ENCODE data around the gene OAS3. TPM values are rescaled to one million over a fixed set of nuclear protein-coding genes. Genes with fewer than 3 reads are reported as not detected.
A peak's percentile ranks its signal among the peaks of the same experiment; 100 is the strongest.

Gene OAS3
- total RNA-seq, 1 experiment from 2014 or later: 29.5 TPM

DNA sequence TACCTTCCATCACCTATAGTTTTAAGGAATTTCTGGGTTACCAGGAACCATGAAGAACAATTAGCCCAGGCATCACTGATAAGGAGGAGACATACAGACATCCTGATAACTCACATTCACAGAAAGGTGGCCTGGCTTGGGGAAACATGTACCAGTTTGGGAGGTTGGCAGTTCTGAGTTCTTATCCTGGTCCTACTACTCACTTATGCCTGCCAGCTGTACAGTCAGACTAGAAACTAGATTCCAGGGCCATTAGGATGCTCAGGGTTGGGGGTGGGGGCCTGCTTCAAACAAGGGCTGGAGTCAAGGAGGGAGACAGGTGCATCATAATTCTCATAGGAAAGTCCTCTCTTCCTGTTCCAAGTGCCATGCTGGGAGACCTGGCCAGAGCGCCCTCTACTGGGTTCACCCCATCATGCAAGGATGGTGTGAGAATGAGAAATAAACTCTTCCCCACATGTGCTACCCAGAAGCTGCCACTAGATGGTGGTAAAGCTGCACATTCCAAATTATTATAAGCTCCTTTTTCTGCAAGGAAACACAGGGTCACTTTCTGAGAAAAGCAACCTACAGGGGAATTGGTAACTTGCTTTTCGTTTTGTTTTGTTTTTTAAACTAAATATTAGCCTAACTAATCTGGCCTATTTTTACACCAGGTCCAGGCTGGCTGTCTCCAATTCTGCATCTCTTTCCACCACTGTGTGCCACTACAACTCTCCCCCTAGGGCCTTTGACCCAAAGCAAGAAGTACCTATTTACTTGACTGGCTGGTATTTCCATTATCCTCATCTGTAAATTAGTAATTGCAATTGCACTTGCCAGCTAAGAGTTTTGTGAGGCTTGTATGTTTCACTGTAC lies 54.5 kb downstream of the OAS3 start (continued):
- TF ChIP-seq, protein P1, sequence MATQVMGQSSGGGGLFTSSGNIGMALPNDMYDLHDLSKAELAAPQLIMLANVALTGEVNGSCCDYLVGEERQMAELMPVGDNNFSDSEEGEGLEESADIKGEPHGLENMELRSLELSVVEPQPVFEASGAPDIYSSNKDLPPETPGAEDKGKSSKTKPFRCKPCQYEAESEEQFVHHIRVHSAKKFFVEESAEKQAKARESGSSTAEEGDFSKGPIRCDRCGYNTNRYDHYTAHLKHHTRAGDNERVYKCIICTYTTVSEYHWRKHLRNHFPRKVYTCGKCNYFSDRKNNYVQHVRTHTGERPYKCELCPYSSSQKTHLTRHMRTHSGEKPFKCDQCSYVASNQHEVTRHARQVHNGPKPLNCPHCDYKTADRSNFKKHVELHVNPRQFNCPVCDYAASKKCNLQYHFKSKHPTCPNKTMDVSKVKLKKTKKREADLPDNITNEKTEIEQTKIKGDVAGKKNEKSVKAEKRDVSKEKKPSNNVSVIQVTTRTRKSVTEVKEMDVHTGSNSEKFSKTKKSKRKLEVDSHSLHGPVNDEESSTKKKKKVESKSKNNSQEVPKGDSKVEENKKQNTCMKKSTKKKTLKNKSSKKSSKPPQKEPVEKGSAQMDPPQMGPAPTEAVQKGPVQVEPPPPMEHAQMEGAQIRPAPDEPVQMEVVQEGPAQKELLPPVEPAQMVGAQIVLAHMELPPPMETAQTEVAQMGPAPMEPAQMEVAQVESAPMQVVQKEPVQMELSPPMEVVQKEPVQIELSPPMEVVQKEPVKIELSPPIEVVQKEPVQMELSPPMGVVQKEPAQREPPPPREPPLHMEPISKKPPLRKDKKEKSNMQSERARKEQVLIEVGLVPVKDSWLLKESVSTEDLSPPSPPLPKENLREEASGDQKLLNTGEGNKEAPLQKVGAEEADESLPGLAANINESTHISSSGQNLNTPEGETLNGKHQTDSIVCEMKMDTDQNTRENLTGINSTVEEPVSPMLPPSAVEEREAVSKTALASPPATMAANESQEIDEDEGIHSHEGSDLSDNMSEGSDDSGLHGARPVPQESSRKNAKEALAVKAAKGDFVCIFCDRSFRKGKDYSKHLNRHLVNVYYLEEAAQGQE (IDR thresholded peaks at IDR 0.05; ENCODE audit: low read depth): no peak
- peak; percentile 93 for TF ChIP-seq CBX3 (IDR thresholded peaks at IDR 0.05; ENCODE audit: low read depth)
- TF ChIP-seq POLR2A (IDR thresholded peaks at IDR 0.05; ENCODE audit: borderline replicate concordance, extremely low read depth, insufficient read depth, insufficient read length): no peak
- TF ChIP-seq ZFX (IDR thresholded peaks at IDR 0.05): no peak
- no peak for TF ChIP-seq SRF (IDR thresholded peaks at IDR 0.05; ENCODE audit: low read depth)
- TF ChIP-seq, protein P2, sequence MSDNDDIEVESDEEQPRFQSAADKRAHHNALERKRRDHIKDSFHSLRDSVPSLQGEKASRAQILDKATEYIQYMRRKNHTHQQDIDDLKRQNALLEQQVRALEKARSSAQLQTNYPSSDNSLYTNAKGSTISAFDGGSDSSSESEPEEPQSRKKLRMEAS (IDR thresholded peaks at IDR 0.05): 0 out of 2 replicates have a peak, but pooled peaks have one; percentile 35
- TF ChIP-seq SIN3A (IDR thresholded peaks at IDR 0.05; ENCODE audit: low read depth): no peak
- TF ChIP-seq YY1 (IDR thresholded peaks at IDR 0.05; ENCODE audit: extremely low read depth, insufficient replicate concordance, low read depth, low read length): peak; percentile 12

DNA sequence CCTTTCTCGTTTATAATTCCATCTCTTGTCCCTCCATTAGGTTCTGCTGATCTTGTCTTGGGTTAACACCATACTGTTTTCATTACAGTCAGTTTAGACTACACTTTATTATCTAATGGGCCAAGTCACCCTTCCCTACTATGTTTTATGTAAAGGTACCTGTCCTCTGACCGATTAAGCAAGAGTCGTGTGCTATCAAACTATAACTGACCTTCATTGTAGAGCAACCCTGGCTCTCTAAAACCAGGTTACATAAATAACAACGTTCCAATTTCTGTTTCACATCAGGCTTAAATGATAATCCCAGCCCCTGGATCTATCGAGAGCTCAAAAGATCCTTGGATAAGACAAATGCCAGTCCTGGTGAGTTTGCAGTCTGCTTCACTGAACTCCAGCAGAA lies 56.7 kb downstream of the OAS3 start:
- H4K20me1 ChIP-seq (ENCODE audit: insufficient read depth): no peaks in the 10 kb centered on the region
- RAD21 ChIA-PET (ENCODE audit: low non-redundant PET in 1 of 2, low total read pairs in 2 of 2, uncharacterized antibody in 2 of 2, unreplicated experiment in 2 of 2): no interaction called here
- POLR2A ChIA-PET: no interaction called here
- H3K4me1 ChIP-seq (ENCODE audit: control insufficient read depth in 1 of 2, insufficient read depth in 2 of 2, low read length in 2 of 2): no peaks in the 10 kb centered on the region
- H2AFZ ChIP-seq (ENCODE audit: low read depth, low read length, poor library complexity, severe bottlenecking): no peak overlapping the region
- H3K79me2 ChIP-seq (ENCODE audit: insufficient read depth, low read length): no peaks in the 10 kb centered on the region
- no peak for TF ChIP-seq SRF (IDR thresholded peaks at IDR 0.05; ENCODE audit: low read depth)
- no peak for TF ChIP-seq FOSL1 (IDR thresholded peaks at IDR 0.05; ENCODE audit: low read depth)
- TF ChIP-seq ELF1 (IDR thresholded peaks at IDR 0.05; ENCODE audit: borderline replicate concordance, low read depth): no peak
- TF ChIP-seq ZFX (IDR thresholded peaks at IDR 0.05): no peak
- TF ChIP-seq CEBPB (IDR thresholded peaks at IDR 0.05; ENCODE audit: low read depth): no peak
- no peak for TF ChIP-seq ZNF274 (IDR thresholded peaks at IDR 0.05; ENCODE audit: low read depth, low read length)
- no peak for TF ChIP-seq SP1 (IDR thresholded peaks at IDR 0.05; ENCODE audit: low read depth)
- no peak for TF ChIP-seq JUND (IDR thresholded peaks at IDR 0.05)
- TF ChIP-seq, protein P2 (IDR thresholded peaks at IDR 0.05): no peak
- TF ChIP-seq, protein P1 (IDR thresholded peaks at IDR 0.05; ENCODE audit: low read depth): no peak
- TF ChIP-seq EZH2 (IDR thresholded peaks at IDR 0.05): no peak
- no peak for TF ChIP-seq YY1 (IDR thresholded peaks at IDR 0.05; ENCODE audit: extremely low read depth, insufficient replicate concordance, low read depth, low read length)
- TF ChIP-seq SIN3A (IDR thresholded peaks at IDR 0.05; ENCODE audit: low read depth): no peak
- no peak for TF ChIP-seq EGR1 (IDR thresholded peaks at IDR 0.05; ENCODE audit: low read depth)
- CTCF ChIA-PET: no interaction called here
- no peak for DNase-seq (ENCODE audit: low read depth, low spot score)
- no peak for ATAC-seq
- no peak overlapping the region for H3K27ac ChIP-seq (ENCODE audit: low read depth, low read length)
- H3K9ac ChIP-seq (ENCODE audit: low read length): no peak overlapping the region
- no peaks in the 10 kb centered on the region for H3K36me3 ChIP-seq (ENCODE audit: control insufficient read depth in 1 of 2, insufficient read depth in 2 of 2, low read length in 2 of 2)
- intact Hi-C loops (cut with micrococcal nuclease): no loop called here
- H3K27me3 ChIP-seq (ENCODE audit: insufficient read depth, low read length): no peaks in the 10 kb centered on the region
- H3K4me3 ChIP-seq (replicated peaks in 1 of 2; ENCODE audit: low read depth in 1 of 2, low read length in 2 of 2): no peak overlapping the region
- H3K4me2 ChIP-seq (ENCODE audit: low read length): no peak overlapping the region
- BruUV-seq (replicated peaks): no TSS peak
- H3K9me3 ChIP-seq (ENCODE audit: control insufficient read depth in 1 of 2, insufficient read depth in 1 of 2, low read depth in 1 of 2, low read length in 2 of 2): no peaks in the 10 kb centered on the region
- no peaks in the 10 kb centered on the region for H3K9me2 ChIP-seq (ENCODE audit: insufficient read depth)
